ENCODE data around the gene GRIK2.

DNA sequence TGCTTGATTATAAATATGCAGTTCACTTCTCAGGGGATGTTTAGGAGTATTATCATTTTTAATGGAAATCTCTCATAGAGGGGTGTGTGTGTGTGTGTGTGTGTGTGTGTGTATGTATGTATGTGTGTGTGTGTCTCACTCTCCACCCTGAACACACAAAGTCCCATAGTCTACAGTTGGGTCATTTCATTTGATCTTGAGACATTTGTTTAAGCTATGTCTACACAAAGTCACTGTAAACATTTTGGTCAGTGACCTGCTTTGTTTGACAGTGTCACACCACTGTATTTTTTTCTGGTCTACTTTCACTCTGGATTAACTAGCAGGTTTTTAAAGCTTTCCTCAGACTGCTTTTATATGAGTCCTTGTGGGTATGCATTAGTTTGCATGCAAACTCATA is 215.2 kb downstream of the GRIK2 start:
- TF ChIP-seq, protein P1, sequence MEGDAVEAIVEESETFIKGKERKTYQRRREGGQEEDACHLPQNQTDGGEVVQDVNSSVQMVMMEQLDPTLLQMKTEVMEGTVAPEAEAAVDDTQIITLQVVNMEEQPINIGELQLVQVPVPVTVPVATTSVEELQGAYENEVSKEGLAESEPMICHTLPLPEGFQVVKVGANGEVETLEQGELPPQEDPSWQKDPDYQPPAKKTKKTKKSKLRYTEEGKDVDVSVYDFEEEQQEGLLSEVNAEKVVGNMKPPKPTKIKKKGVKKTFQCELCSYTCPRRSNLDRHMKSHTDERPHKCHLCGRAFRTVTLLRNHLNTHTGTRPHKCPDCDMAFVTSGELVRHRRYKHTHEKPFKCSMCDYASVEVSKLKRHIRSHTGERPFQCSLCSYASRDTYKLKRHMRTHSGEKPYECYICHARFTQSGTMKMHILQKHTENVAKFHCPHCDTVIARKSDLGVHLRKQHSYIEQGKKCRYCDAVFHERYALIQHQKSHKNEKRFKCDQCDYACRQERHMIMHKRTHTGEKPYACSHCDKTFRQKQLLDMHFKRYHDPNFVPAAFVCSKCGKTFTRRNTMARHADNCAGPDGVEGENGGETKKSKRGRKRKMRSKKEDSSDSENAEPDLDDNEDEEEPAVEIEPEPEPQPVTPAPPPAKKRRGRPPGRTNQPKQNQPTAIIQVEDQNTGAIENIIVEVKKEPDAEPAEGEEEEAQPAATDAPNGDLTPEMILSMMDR (IDR thresholded peaks at IDR 0.05; ENCODE audit: insufficient read depth, low read depth, low read length), result no peak
- TF ChIP-seq EZH2 (IDR thresholded peaks at IDR 0.05; ENCODE audit: insufficient read depth, low read length), result no peak
